ENCODE measurements around the gene QRICH2. TPM values are rescaled to one million over a fixed set of nuclear protein-coding genes. Genes with fewer than 3 reads are reported as not detected.

The QRICH2 gene
- total and polyA plus RNA-seq, 9 of the 15 experiments (the other 6 are each of a cell fraction or from before 2014, with no cell fraction given) = 0.03 to 1.6 (median 0.81) TPM

DNA sequence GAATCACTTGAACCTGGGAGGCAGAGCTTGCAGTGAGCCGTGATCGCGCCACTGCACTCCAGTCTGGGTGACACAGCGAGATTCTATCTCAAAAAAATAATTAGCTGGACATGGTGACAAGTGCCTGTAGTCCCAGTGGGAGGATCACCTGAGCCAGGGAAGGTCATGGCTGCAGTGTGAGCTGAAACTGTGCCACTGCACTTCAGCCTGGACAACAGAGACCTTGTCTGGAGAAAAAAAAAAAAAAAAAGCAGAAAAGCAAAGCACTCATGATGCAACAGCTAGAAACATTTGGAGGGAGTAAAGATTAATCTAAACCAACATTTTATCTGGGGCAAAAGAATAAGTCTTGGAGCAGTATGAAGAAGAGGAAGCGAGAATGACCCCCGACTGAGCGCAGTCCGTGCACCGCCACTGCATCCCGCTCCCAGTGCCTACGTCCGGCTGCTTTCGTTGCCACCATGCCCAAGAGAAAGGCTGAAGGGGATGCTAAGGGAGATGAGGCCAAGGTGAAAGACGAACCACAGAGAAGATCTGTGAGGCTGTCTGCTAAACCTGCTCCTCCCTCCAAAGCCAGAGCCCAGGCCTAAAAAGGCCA lies 37.4 kb upstream of the QRICH2 start (continued):
- TF ChIP-seq GABPB1 (CRISPR knock-in tag; IDR thresholded peaks at IDR 0.05) (no peak), HNRNPUL1 (IDR thresholded peaks at IDR 0.05; ENCODE audit: low read length) (no peak), ZNF3 (CRISPR knock-in tag; IDR thresholded peaks at IDR 0.05) (no peak), TAL1 (IDR thresholded peaks at IDR 0.05) (no peak; the same call in 1 of the 2 replicates), CC2D1A (IDR thresholded peaks at IDR 0.05) (no peak), GABPA (tag; conservative IDR thresholded peaks at IDR 0.05; ENCODE audit: low read depth) (0 out of 2 replicates have a peak, but pooled peaks have one; percentile 19), MXI1 (IDR thresholded peaks at IDR 0.05; ENCODE audit: low read depth, low read length) (no peak), SUPT5H (IDR thresholded peaks at IDR 0.05) (no peak), ZNF589 (CRISPR knock-in tag; IDR thresholded peaks at IDR 0.05; ENCODE audit: low read depth) (peak; percentile 55; the same call in 1 of the 2 replicates), POLR2H (tag; IDR thresholded peaks at IDR 0.05; ENCODE audit: low read depth) (no peak), HDAC1 (IDR thresholded peaks at IDR 0.05) (no peak), RAD51 (IDR thresholded peaks at IDR 0.05; ENCODE audit: borderline replicate concordance, low read depth) (no peak), ZNF174 (CRISPR knock-in tag; IDR thresholded peaks at IDR 0.05) (no peak), EP400 (IDR thresholded peaks at IDR 0.05) (peak; percentile 49; the same call in 1 of the 2 replicates), HDAC8 (tag; IDR thresholded peaks at IDR 0.05) (peak; percentile 63; the same call in 1 of the 2 replicates), ZBTB17 (CRISPR knock-in tag; IDR thresholded peaks at IDR 0.05) (no peak), FOXJ2 (tag; IDR thresholded peaks at IDR 0.05) (no peak)
- TF ChIP-seq, protein P1, sequence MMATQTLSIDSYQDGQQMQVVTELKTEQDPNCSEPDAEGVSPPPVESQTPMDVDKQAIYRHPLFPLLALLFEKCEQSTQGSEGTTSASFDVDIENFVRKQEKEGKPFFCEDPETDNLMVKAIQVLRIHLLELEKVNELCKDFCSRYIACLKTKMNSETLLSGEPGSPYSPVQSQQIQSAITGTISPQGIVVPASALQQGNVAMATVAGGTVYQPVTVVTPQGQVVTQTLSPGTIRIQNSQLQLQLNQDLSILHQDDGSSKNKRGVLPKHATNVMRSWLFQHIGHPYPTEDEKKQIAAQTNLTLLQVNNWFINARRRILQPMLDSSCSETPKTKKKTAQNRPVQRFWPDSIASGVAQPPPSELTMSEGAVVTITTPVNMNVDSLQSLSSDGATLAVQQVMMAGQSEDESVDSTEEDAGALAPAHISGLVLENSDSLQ (IDR thresholded peaks at IDR 0.05) = peak; percentile 58
- TF ChIP-seq, protein P2, sequence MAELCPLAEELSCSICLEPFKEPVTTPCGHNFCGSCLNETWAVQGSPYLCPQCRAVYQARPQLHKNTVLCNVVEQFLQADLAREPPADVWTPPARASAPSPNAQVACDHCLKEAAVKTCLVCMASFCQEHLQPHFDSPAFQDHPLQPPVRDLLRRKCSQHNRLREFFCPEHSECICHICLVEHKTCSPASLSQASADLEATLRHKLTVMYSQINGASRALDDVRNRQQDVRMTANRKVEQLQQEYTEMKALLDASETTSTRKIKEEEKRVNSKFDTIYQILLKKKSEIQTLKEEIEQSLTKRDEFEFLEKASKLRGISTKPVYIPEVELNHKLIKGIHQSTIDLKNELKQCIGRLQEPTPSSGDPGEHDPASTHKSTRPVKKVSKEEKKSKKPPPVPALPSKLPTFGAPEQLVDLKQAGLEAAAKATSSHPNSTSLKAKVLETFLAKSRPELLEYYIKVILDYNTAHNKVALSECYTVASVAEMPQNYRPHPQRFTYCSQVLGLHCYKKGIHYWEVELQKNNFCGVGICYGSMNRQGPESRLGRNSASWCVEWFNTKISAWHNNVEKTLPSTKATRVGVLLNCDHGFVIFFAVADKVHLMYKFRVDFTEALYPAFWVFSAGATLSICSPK (IDR thresholded peaks at IDR 0.05; ENCODE audit: borderline replicate concordance) = no peak
- TF ChIP-seq, protein P3, sequence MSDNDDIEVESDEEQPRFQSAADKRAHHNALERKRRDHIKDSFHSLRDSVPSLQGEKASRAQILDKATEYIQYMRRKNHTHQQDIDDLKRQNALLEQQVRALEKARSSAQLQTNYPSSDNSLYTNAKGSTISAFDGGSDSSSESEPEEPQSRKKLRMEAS (CRISPR knock-in tag; IDR thresholded peaks at IDR 0.05) = no peak
- TF ChIP-seq, protein P4, sequence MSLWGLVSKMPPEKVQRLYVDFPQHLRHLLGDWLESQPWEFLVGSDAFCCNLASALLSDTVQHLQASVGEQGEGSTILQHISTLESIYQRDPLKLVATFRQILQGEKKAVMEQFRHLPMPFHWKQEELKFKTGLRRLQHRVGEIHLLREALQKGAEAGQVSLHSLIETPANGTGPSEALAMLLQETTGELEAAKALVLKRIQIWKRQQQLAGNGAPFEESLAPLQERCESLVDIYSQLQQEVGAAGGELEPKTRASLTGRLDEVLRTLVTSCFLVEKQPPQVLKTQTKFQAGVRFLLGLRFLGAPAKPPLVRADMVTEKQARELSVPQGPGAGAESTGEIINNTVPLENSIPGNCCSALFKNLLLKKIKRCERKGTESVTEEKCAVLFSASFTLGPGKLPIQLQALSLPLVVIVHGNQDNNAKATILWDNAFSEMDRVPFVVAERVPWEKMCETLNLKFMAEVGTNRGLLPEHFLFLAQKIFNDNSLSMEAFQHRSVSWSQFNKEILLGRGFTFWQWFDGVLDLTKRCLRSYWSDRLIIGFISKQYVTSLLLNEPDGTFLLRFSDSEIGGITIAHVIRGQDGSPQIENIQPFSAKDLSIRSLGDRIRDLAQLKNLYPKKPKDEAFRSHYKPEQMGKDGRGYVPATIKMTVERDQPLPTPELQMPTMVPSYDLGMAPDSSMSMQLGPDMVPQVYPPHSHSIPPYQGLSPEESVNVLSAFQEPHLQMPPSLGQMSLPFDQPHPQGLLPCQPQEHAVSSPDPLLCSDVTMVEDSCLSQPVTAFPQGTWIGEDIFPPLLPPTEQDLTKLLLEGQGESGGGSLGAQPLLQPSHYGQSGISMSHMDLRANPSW (CRISPR knock-in tag; IDR thresholded peaks at IDR 0.05) = no peak
- TF ChIP-seq, protein P5, sequence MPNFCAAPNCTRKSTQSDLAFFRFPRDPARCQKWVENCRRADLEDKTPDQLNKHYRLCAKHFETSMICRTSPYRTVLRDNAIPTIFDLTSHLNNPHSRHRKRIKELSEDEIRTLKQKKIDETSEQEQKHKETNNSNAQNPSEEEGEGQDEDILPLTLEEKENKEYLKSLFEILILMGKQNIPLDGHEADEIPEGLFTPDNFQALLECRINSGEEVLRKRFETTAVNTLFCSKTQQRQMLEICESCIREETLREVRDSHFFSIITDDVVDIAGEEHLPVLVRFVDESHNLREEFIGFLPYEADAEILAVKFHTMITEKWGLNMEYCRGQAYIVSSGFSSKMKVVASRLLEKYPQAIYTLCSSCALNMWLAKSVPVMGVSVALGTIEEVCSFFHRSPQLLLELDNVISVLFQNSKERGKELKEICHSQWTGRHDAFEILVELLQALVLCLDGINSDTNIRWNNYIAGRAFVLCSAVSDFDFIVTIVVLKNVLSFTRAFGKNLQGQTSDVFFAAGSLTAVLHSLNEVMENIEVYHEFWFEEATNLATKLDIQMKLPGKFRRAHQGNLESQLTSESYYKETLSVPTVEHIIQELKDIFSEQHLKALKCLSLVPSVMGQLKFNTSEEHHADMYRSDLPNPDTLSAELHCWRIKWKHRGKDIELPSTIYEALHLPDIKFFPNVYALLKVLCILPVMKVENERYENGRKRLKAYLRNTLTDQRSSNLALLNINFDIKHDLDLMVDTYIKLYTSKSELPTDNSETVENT (CRISPR knock-in tag; IDR thresholded peaks at IDR 0.05) = no peak

Data from K562 (cell line).